Hepatocyte (in vitro differentiated cells): ENCODE data around the gene MACROD2. TPM values are rescaled to one million over a fixed set of nuclear protein-coding genes. Genes with fewer than 3 reads are reported as not detected.

Source experiments
- DNase-seq: peaks from one replicate; pipeline ENCODE4 v3.0.0-alpha.2; 2016; ENCODE audit warnings: low spot score
- H2AFZ ChIP-seq: fragments of 200-600 bp; sonication (generic); 2 replicates; pipeline ENCODE4 v1.6.0; 2016; ENCODE audit warnings: antibody characterized with exemption, mild to moderate bottlenecking
- H3K27ac ChIP-seq: fragments of 200-600 bp; sonication (generic); 2 replicates; pipeline ENCODE4 v1.5.1; 2016; ENCODE audit warnings: mild to moderate bottlenecking
- H3K27me3 ChIP-seq: fragments of 200-600 bp; sonication (generic); 2 replicates; pipeline ENCODE4 v1.6.1; 2016
- H3K36me3 ChIP-seq: fragments of 200-600 bp; sonication (generic); replicated peaks from 2 replicates; pipeline ENCODE4 v1.5.1; 2016; ENCODE audit warnings: low read depth; ENCODE audit not compliant: insufficient read depth
- H3K4me1 ChIP-seq: fragments of 200-600 bp; sonication (generic); 2 replicates; pipeline ENCODE4 v1.5.1; 2016; ENCODE audit warnings: mild to moderate bottlenecking, moderate library complexity; ENCODE audit not compliant: insufficient read depth
- H3K4me2 ChIP-seq: fragments of 200-600 bp; sonication (generic); 2 replicates; pipeline ENCODE4 v1.6.0; 2016
- H3K4me3 ChIP-seq: fragments of 200-600 bp; sonication (generic); 2 replicates; pipeline ENCODE4 v1.5.1; 2016; ENCODE audit warnings: mild to moderate bottlenecking
- H3K79me2 ChIP-seq: fragments of 200-600 bp; sonication (generic); 2 replicates; pipeline ENCODE4 v1.6.0; 2017; ENCODE audit warnings: mild to moderate bottlenecking
- H3K9me2 ChIP-seq: fragments of 200-600 bp; sonication (generic); replicated peaks from 2 replicates; pipeline ENCODE4 v1.6.0; 2017; ENCODE audit warnings: mild to moderate bottlenecking; ENCODE audit not compliant: insufficient read depth
- H3K9me3 ChIP-seq: fragments of 200-600 bp; sonication (generic); 2 replicates; pipeline ENCODE4 v1.5.1; 2016; ENCODE audit warnings: low read depth, mild to moderate bottlenecking
- H4K20me1 ChIP-seq: fragments of 200-600 bp; sonication (generic); 2 replicates; pipeline ENCODE4 v1.6.0; 2016; ENCODE audit warnings: mild to moderate bottlenecking; ENCODE audit not compliant: insufficient read depth, poor library complexity, severe bottlenecking
- EZH2 ChIP-seq: fragments of 200-600 bp; sonication (generic); IDR thresholded peaks from 2 replicates; pipeline ENCODE4 v1.6.1; 2016; ENCODE audit warnings: antibody characterized with exemption, mild to moderate bottlenecking, borderline replicate concordance
- EZH2phosphoT487 ChIP-seq: fragments of 200-600 bp; sonication (generic); IDR thresholded peaks from one replicate; pipeline ENCODE4 v1.6.1; 2018; ENCODE audit warnings: antibody characterized with exemption, mild to moderate bottlenecking, low read depth, moderate library complexity; ENCODE audit not compliant: unreplicated experiment, severe bottlenecking
- WGBS: methylation state at CpG from one replicate; pipeline ENCODE4 v1.1.6; 2016; ENCODE audit warnings: low lambda C conversion rate; ENCODE audit errors: missing lambda C conversion rate; 5-methylcytosine and 5-hydroxymethylcytosine counted together
- polyA plus RNA-seq: library from polyadenylated mRNA; unstranded; fragments of >200 nt; fragmentation: Nextera tagmentation; extraction: Ambion mirVana; gene quantifications from 2 replicates; pipeline ENCODE4 v1.2.1, GENCODE V29; 2016
- total RNA-seq: library from RNA; depleted of rRNA; stranded (reverse); fragments of >200 nt; gene quantifications from 2 replicates; pipeline ENCODE4 v1.2.3, GENCODE V29; 2014
- TF ChIP-seq, protein P1 (sequence below): fragments of 200-600 bp; sonication (generic); IDR thresholded peaks from 2 replicates; pipeline ENCODE4 v1.5.1; 2016; ENCODE audit warnings: antibody characterized with exemption, mild to moderate bottlenecking; ENCODE audit not compliant: poor library complexity

Gene MACROD2
- total and polyA plus RNA-seq, 2 experiments from 2014 or later, result 2.4 to 3.1 TPM

DNA sequence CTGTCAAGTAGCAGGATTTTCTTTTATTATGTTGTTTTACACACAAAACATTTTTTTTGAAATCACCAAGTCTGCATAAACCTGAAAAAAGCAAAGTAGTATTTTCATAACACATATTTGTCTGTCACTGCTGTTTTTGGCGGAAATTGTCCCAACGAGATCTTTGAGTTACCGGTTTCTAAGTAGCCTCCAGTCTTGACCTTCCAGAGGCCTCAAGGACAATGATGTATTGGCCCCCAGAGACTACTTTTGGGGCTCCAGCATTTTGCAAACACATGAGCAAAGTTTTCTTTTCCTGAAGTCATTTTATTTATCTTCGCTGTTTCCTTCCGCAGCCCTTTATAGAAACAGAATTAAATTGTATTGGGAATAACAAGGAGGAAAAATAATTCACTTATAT lies 1715.3 kb downstream of the MACROD2 start:
- DNase-seq, result no peak
- H3K27ac ChIP-seq, result no peak overlapping the region
- H3K9me2 ChIP-seq, result no peaks in the 10 kb centered on the region
- no peaks in the 10 kb centered on the region for H4K20me1 ChIP-seq
- H3K27me3 ChIP-seq, result no peaks in the 10 kb centered on the region
- TF ChIP-seq EZH2, result no peak
- TF ChIP-seq EZH2phosphoT487, result no peak
- TF ChIP-seq, protein P1, sequence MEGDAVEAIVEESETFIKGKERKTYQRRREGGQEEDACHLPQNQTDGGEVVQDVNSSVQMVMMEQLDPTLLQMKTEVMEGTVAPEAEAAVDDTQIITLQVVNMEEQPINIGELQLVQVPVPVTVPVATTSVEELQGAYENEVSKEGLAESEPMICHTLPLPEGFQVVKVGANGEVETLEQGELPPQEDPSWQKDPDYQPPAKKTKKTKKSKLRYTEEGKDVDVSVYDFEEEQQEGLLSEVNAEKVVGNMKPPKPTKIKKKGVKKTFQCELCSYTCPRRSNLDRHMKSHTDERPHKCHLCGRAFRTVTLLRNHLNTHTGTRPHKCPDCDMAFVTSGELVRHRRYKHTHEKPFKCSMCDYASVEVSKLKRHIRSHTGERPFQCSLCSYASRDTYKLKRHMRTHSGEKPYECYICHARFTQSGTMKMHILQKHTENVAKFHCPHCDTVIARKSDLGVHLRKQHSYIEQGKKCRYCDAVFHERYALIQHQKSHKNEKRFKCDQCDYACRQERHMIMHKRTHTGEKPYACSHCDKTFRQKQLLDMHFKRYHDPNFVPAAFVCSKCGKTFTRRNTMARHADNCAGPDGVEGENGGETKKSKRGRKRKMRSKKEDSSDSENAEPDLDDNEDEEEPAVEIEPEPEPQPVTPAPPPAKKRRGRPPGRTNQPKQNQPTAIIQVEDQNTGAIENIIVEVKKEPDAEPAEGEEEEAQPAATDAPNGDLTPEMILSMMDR, result no peak
- H2AFZ ChIP-seq, result no peak overlapping the region
- H3K36me3 ChIP-seq, result no peaks in the 10 kb centered on the region
- peaks cover 4% of the 10 kb centered on the region for H3K4me1 ChIP-seq
- 88% methylated on average over 5 of the region's 5 CpGs for WGBS
- H3K4me3 ChIP-seq, result no peak overlapping the region
- H3K4me2 ChIP-seq, result no peak overlapping the region
- H3K79me2 ChIP-seq, result no peaks in the 10 kb centered on the region
- H3K9me3 ChIP-seq, result no peaks in the 10 kb centered on the region

DNA sequence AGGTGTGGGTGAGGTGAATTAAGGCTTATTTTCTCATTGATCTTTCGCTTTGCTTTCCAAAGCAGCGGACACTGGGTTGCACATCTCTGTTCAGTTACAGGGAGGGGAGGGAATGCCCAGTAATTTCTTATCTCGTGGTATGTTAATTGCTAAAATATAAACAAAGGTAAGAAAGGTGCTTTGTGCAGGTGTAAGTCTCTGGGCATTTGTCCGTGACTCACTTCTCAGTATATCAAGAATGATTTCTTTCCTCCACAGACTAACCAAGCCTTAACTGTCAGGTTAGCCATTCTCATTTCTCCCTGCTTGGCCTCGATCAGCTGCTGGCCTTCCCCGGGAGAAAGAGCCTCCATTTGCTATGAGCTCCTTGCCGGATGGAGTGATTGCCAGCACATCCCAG lies 1715.9 kb downstream of the MACROD2 start:
- H2AFZ ChIP-seq, result peak overlapping the region; percentile 3
- no peak for DNase-seq
- H3K36me3 ChIP-seq, result no peaks in the 10 kb centered on the region
- no peaks in the 10 kb centered on the region for H3K79me2 ChIP-seq
- no peaks in the 10 kb centered on the region for H3K9me2 ChIP-seq
- H3K9me3 ChIP-seq, result no peaks in the 10 kb centered on the region
- H3K4me1 ChIP-seq, result peaks cover 4% of the 10 kb centered on the region
- H4K20me1 ChIP-seq, result no peaks in the 10 kb centered on the region
- H3K4me3 ChIP-seq, result no peak overlapping the region
- TF ChIP-seq, protein P1, result no peak
- TF ChIP-seq EZH2phosphoT487 (no peak), EZH2 (no peak)
- no peaks in the 10 kb centered on the region for H3K27me3 ChIP-seq
- H3K27ac ChIP-seq, result peak overlapping the region; percentile 65
- WGBS, result 71% methylated on average over 7 of the region's 7 CpGs
- H3K4me2 ChIP-seq, result peak overlapping the region; percentile 37

DNA sequence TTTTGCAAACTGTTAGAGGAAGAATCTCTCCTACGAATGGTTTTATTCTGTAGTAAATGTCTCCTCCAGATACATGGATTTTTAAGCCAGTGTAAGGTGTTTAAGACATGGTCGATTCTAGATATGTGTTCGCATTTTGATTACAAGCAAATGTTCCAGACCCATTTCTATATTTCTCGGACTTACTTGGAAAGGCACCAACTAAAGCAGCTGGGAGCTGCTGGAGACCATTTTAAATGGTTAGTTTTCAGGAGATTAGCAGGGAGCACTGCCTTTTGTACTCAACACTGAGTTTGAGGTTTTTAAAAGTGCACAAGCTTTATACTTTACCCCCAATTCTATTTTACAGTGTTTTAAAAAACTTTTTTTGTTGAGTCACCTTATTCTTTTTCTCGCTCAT lies 1720.9 kb downstream of the MACROD2 start:
- no peak overlapping the region for H3K4me3 ChIP-seq
- no peak for TF ChIP-seq EZH2
- 77% methylated on average over 5 of the region's 5 CpGs for WGBS
- no peak overlapping the region for H3K4me2 ChIP-seq
- no peaks in the 10 kb centered on the region for H3K27me3 ChIP-seq
- no peaks in the 10 kb centered on the region for H3K9me2 ChIP-seq
- no peak overlapping the region for H2AFZ ChIP-seq
- no peaks in the 10 kb centered on the region for H3K9me3 ChIP-seq
- no peaks in the 10 kb centered on the region for H3K36me3 ChIP-seq
- H4K20me1 ChIP-seq, result no peaks in the 10 kb centered on the region
- DNase-seq, result no peak
- no peaks in the 10 kb centered on the region for H3K79me2 ChIP-seq
- H3K4me1 ChIP-seq, result peaks cover 4% of the 10 kb centered on the region
- no peak overlapping the region for H3K27ac ChIP-seq

DNA sequence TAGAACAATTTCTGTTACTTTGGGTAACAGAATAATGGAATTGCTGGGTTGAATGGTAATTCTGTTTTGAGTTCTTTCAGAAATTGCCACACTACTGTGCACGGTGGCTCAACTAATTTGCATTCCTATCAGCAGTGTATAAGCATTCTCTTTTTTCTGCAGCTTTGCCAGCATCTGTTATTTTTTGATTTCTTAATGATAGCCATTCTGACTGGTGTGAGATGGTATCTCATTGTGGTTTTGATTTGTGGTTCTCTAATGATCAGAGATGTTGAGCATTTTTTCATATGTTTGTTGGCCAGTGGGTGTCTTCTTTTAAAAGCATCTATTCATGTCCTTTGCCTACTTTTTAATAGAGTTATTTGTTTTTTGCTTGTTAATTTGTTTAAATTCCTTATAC lies 1731.1 kb downstream of the MACROD2 start:
- TF ChIP-seq, protein P1, result no peak
- TF ChIP-seq EZH2phosphoT487, result no peak
- no peak for TF ChIP-seq EZH2
- Histone ChIP-seq H3K79me2 (no peaks in the 10 kb centered on the region), H3K4me1 (no peaks in the 10 kb centered on the region), H3K4me2 (no peak overlapping the region), H3K9me2 (no peaks in the 10 kb centered on the region), H2AFZ (no peak overlapping the region), H4K20me1 (no peaks in the 10 kb centered on the region), H3K9me3 (no peaks in the 10 kb centered on the region), H3K36me3 (no peaks in the 10 kb centered on the region), H3K4me3 (no peak overlapping the region), H3K27me3 (no peaks in the 10 kb centered on the region), H3K27ac (no peak overlapping the region)
- DNase-seq, result no peak
- 89% methylated on average over 1 of the region's 1 CpG for WGBS
